CD4-positive, alpha-beta T cell treated with Interleukin-6 at 100 ng/mL for 8 hours (primary cell): ENCODE results near the gene AVL9.
"Not testable (repeated sequence)": the region's sequence is repeated elsewhere in the genome, so short reads cannot be mapped to it uniquely, and the experiment has no call there.

Experiments
- DNase-seq: peaks from one replicate; pipeline ENCODE4 v3.0.0-alpha.2; 2020; ENCODE audit warnings: mixed read lengths, low spot score

The AVL9 gene

GRCh38 chr7:32495298-32496051, at the start of gene AVL9:
AVL9 (plus strand) TSS chr7:32495489; CDS start chr7:32495710, 221 bp downstream.
- peak; percentile 98 for DNase-seq

- no peak for DNase-seq
Measured at GRCh38 chr7:32447218-32447617, 48.1 kb upstream of the AVL9 start.

GRCh38 chr7:32453341-32454011, 41.8 kb upstream of the AVL9 start:
- DNase-seq, result no peak

GRCh38 chr7:32458025-32458424, 37.3 kb upstream of the AVL9 start:
- no peak for DNase-seq

GRCh38 chr7:32459788-32460187, 35.5 kb upstream of the AVL9 start:
- DNase-seq, result no peak

- DNase-seq, result no peak
Measured at GRCh38 chr7:32461484-32461883, 33.8 kb upstream of the AVL9 start.

GRCh38 chr7:32462451-32462850, 32.8 kb upstream of the AVL9 start:
- no peak for DNase-seq

GRCh38 chr7:32462977-32463376, 32.3 kb upstream of the AVL9 start:
- no peak for DNase-seq

- not testable (repeated sequence) for DNase-seq
Measured at GRCh38 chr7:32464641-32465416, 30.5 kb upstream of the AVL9 start.

- DNase-seq, result not testable (repeated sequence)
Measured at GRCh38 chr7:32470004-32470403, 25.3 kb upstream of the AVL9 start.

- no peak for DNase-seq
Measured at GRCh38 chr7:32470871-32471270, 24.4 kb upstream of the AVL9 start.

- DNase-seq, result no peak
Measured at GRCh38 chr7:32472015-32472414, 23.3 kb upstream of the AVL9 start.

GRCh38 chr7:32474008-32474407, 21.3 kb upstream of the AVL9 start:
- no peak for DNase-seq

- DNase-seq, result no peak
Measured at GRCh38 chr7:32476816-32477648, 18.3 kb upstream of the AVL9 start.

- no peak for DNase-seq
Measured at GRCh38 chr7:32477649-32477980, 17.7 kb upstream of the AVL9 start.

GRCh38 chr7:32479574-32480200, 15.6 kb upstream of the AVL9 start:
- no peak for DNase-seq

GRCh38 chr7:32481176-32481575, 14.1 kb upstream of the AVL9 start:
- DNase-seq, result no peak

GRCh38 chr7:32481921-32482320, 13.4 kb upstream of the AVL9 start:
- DNase-seq, result no peak

GRCh38 chr7:32489788-32490126, 5.5 kb upstream of the AVL9 start:
- no peak for DNase-seq

- peak; percentile 86 for DNase-seq
Measured at GRCh38 chr7:32490127-32490796, 5.0 kb upstream of the AVL9 start, which contains the start of gene LSM5. LSM5 (minus strand) TSS chr7:32490380; CDS start chr7:32490365, 15 bp downstream.

- DNase-seq, result no peak
Measured at GRCh38 chr7:32494946-32495297, 367 bp upstream of the AVL9 start.
